Stimulated activated naive CD4-positive, alpha-beta T cell (primary cell): ENCODE data around the gene ASB18.

ENCODE experiments used
- DNase-seq, 6 experiments: peaks; one replicate each; lab custom pipeline; 2025; lab: John Stamatoyannopoulos, UW

The ASB18 gene

GRCh38 chr2:236208019-236208926 lies 55.9 kb downstream of the ASB18 start:
- no peak for DNase-seq

DNA sequence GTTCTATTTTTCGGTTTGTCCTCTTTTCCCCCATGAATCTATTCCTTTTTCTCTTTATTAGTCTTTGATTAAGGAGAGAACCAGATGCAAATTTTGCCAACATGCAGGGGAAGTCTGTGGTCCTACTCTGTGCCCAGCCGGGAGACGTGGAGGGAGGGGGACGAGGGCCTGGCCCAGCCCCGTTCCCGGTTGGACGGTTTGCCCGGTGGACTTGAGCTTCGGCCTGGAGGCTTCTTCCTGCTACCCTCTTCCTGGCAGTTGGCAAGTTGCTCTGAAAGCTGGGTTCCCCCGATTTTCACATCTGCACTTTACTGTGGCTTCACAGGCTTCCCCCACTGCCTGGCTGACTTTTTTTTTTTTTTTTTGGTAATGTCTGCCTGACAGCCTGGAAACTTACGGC lies 56.7 kb downstream of the ASB18 start:
- no peak for DNase-seq

- no peak for DNase-seq
Measured at GRCh38 chr2:236205867-236206645, 58.1 kb downstream of the ASB18 start.

GRCh38 chr2:236204953-236205352 lies 59.3 kb downstream of the ASB18 start:
- DNase-seq, result no peak

- DNase-seq, result no peak
Measured at GRCh38 chr2:236200378-236200777, 63.8 kb downstream of the ASB18 start.

DNA sequence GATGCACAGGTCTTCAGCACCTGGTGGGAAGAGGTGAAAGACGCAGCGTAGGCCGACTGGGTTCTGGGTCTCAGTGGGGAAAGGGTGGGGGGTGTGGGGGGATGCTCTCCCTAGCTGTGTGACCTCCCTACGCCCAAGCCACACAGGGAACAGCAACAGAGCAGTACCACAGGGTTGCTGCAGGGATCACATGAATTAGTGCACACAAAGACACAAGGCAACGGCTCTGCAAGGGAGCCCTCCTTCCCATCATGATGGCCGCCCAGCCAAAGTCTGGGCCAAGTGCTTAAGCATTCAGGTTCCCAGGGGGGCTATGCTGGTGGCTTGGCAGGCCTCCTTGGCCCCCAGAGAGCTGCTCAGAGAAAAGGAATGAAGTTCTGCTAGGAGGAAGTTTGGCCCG lies 67.8 kb downstream of the ASB18 start:
- no peak for DNase-seq

DNA sequence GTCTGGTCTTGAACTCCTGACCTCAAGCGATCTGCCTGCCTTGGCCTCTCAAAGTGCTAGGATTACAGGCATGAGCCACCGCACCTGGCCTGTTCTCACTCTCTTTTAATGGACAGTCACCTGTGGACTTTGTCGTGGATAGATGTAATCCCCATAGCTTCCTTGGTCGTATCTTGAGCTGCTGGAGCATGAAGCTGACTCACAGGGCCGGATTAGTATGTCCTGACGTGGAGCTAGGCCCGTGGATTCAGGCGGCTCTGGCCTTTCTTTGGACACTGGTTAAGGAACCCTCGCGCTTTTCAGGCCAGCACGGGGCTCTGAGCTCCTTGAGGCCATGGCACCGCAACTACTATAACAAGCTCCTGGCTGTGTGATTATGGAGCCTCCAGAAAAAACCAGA lies 68.5 kb downstream of the ASB18 start:
- DNase-seq, result no peak

- DNase-seq, result no peak
Measured at GRCh38 chr2:236194786-236195185, 69.4 kb downstream of the ASB18 start.

- no peak for DNase-seq
Measured at GRCh38 chr2:236193026-236193425, 71.2 kb downstream of the ASB18 start.

DNA sequence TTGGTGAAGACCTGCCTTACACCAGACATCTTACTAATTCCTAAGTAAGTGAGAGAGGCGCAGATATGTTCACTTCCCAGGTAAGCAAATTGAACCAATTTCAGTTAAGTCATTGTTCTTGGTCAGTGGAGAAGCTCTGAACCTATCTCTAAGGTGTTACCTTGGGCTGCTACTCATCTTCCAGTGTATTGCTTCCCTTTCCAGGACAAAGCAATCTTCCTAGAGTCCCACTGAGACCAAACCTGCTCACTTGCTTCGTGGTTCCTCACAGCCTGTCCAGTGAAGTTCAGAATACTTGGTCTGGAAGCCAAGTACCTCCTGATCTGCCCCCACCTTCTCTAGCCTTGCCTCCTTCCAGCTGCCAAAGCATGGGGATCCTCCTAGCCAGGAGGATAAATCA lies 73.5 kb downstream of the ASB18 start:
- DNase-seq, result no peak

DNA sequence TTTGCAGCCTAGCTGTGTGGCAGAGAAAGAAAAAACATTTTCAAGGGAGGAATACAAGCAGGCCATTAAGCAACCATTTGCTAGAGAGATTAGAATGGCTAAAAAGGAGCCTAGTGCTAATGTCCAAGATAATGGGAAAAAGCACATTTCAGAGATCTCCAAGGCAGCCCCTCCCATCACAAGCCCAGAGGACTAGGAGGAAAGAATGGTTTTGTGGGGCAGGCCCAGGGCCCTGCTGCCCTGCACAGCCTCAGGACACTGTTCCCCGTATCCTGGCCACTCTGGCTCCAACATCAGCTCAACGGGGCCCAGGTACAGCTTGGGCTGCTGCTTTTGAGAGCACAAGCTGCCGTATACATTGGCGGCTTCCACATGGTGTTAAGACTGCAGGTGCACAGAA lies 79.5 kb downstream of the ASB18 start:
- DNase-seq, result no peak

- DNase-seq, result no peak
Measured at GRCh38 chr2:236180831-236181453, 83.3 kb downstream of the ASB18 start.

GRCh38 chr2:236180076-236180816 lies 84.0 kb downstream of the ASB18 start:
- DNase-seq, result no peak

- no peak for DNase-seq
Measured at GRCh38 chr2:236179236-236180075, 84.8 kb downstream of the ASB18 start.

- no peak for DNase-seq
Measured at GRCh38 chr2:236178890-236179235, 85.3 kb downstream of the ASB18 start.

- DNase-seq, result no peak
Measured at GRCh38 chr2:236177967-236178889, 86.0 kb downstream of the ASB18 start.

GRCh38 chr2:236177604-236177966 lies 86.6 kb downstream of the ASB18 start:
- DNase-seq, result no peak

- DNase-seq, result no peak
Measured at GRCh38 chr2:236176951-236177350, 87.3 kb downstream of the ASB18 start.

- no peak for DNase-seq
Measured at GRCh38 chr2:236176417-236176816, 87.8 kb downstream of the ASB18 start.

DNA sequence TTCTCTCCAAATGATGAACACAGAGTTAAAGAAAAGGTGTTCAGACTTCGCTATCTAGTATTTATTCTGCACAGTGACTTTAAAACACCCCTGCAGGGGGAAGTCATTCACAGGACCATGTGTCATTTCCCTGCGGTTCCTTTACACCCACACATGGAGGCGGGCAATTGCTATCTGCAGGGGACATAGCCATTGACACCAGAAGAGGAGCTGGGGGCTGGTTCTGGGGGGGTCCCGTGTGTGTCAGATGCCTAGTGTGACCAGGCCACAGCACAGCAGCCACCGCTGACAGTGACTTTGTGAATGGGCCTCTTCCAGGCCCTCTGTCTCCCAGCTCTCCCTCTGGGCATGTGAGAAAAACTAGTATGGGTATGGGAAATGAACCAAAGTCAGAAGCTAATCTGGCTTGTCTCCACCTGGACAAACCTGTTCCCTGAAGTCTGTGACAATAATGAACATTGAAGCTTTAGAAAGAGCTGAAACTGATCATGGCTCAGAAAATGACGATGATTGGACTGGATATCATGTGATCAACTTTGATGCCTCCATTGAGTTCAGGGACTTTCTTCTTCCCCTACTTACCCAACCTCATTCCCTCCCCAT lies 88.6 kb downstream of the ASB18 start:
- DNase-seq, result no peak
